Keratinocyte (primary cell): ENCODE results near the gene MYRIP. TPM values are rescaled to one million over a fixed set of nuclear protein-coding genes. Genes with fewer than 3 reads are reported as not detected.
A peak's percentile ranks its signal among the peaks of the same experiment; 100 is the strongest.

Source experiments
- DNase-seq: peaks from one replicate; pipeline ENCODE4 v3.0.0-alpha.2; 2011; ENCODE audit warnings: low read depth, missing footprints, low spot score
- FAIRE-seq: peaks from 2 replicates; lab custom pipeline; 2011; peaks lifted over from hg19 to GRCh38; lab: Jason Lieb, UNC
- H2AFZ ChIP-seq: 2 replicates; pipeline ENCODE4 v1.6.0; 2012; ENCODE audit warnings: low read length, control low read depth, inconsistent platforms; ENCODE audit not compliant: control insufficient read depth
- H3K27ac ChIP-seq: 2 replicates; pipeline ENCODE4 v1.5.1; 2011; ENCODE audit warnings: low read length; ENCODE audit not compliant: control insufficient read depth, insufficient read depth
- H3K27me3 ChIP-seq: 3 replicates; pipeline ENCODE4 v1.6.0; 2011; ENCODE audit warnings: low read length; ENCODE audit not compliant: control insufficient read depth, insufficient read depth; ENCODE audit errors: extremely low read depth
- H3K36me3 ChIP-seq, 2 experiments: 2 replicates in 1 of 2; 3 replicates in 1 of 2; pipeline ENCODE4 v1.5.1; 2011; ENCODE audit warnings: low read length in 2 of 2, mild to moderate bottlenecking in 1 of 2; ENCODE audit not compliant: control insufficient read depth in 2 of 2, insufficient read depth in 2 of 2; ENCODE audit errors: extremely low read depth in 1 of 2
- H3K4me1 ChIP-seq: 3 replicates; pipeline ENCODE4 v1.5.1; 2011; ENCODE audit warnings: low read length; ENCODE audit not compliant: control insufficient read depth, insufficient read depth; ENCODE audit errors: extremely low read depth
- H3K4me2 ChIP-seq: 3 replicates; pipeline ENCODE4 v1.6.0; 2011; ENCODE audit warnings: low read depth, low read length; ENCODE audit not compliant: control insufficient read depth, insufficient read depth; ENCODE audit errors: extremely low read depth
- H3K4me3 ChIP-seq, 3 experiments: fragments of 200-600 bp in 1 of 3; sonication (generic) in 1 of 3; 2 replicates in 2 of 3; 3 replicates in 1 of 3; pipeline ENCODE4 v1.5.1; 2011 to 2016; ENCODE audit warnings: low read length in 3 of 3, mild to moderate bottlenecking in 3 of 3, control low read depth in 2 of 3, inconsistent platforms in 1 of 3, low read depth in 1 of 3, mixed read lengths in 1 of 3, mixed run types in 1 of 3, moderate library complexity in 1 of 3; ENCODE audit not compliant: control insufficient read depth in 2 of 3, insufficient read depth in 2 of 3; ENCODE audit errors: extremely low read depth in 1 of 3
- H3K79me2 ChIP-seq: 2 replicates; pipeline ENCODE4 v1.6.0; 2012; ENCODE audit warnings: low read length; ENCODE audit not compliant: control insufficient read depth, insufficient read depth
- H3K9ac ChIP-seq: 3 replicates; pipeline ENCODE4 v1.6.0; 2011; ENCODE audit warnings: low read length; ENCODE audit not compliant: control insufficient read depth, insufficient read depth; ENCODE audit errors: extremely low read depth
- H3K9me1 ChIP-seq: 3 replicates; pipeline ENCODE4 v1.6.0; 2011; ENCODE audit warnings: low read length; ENCODE audit not compliant: control insufficient read depth, insufficient read depth; ENCODE audit errors: extremely low read depth
- H3K9me3 ChIP-seq: 2 replicates; pipeline ENCODE4 v1.5.1; 2012; ENCODE audit warnings: low read depth, low read length; ENCODE audit not compliant: control insufficient read depth
- H4K20me1 ChIP-seq: 3 replicates; pipeline ENCODE4 v1.6.0; 2011; ENCODE audit warnings: low read length; ENCODE audit not compliant: control insufficient read depth, insufficient read depth; ENCODE audit errors: extremely low read depth
- CTCF ChIP-seq, 3 experiments: IDR thresholded peaks in 1 of 3; conservative IDR thresholded peaks in 1 of 3; optimal IDR thresholded peaks in 1 of 3; 2 replicates in 2 of 3; 3 replicates in 1 of 3; pipeline versions ENCODE3 to v1.5.1; 2011; ENCODE audit warnings: low read length in 3 of 3, mild to moderate bottlenecking in 3 of 3, moderate library complexity in 2 of 3, control low read depth in 1 of 3, inconsistent platforms in 1 of 3; ENCODE audit not compliant: insufficient read depth in 2 of 3; ENCODE audit errors: extremely low read depth in 1 of 3
- EZH2 ChIP-seq: IDR thresholded peaks from one replicate; pipeline ENCODE4 v1.6.1; 2012; ENCODE audit warnings: inconsistent platforms, mild to moderate bottlenecking, low read length, moderate library complexity
- dilution Hi-C: fragments of 300-500 bp; cut with MboI; formaldehyde crosslinking; loops from one replicate; pipeline ENCODE4 v1.7.0; 2020; ENCODE audit warnings: low sequenced_read_pairs; ENCODE audit not compliant: extremely low pct_ligation_motif_present
- polyA plus RNA-seq, 5 experiments: library from polyadenylated mRNA; depleted of rRNA in 3 of 5; stranded (reverse) in 3 of 5; stranded (forward) in 1 of 5; unstranded in 1 of 5; fragments of >200 nt; gene quantifications; 1 replicate in 1 of 5; 2 replicates in 3 of 5; 3 replicates in 1 of 5; pipeline versions ENCODE4 v1.2.1 to v1.2.3, GENCODE V29; 2011 to 2012; ENCODE audit warnings: missing spikeins in 2 of 5, low read depth in 1 of 5, low replicate concordance in 1 of 5

Gene MYRIP
- polyA plus RNA-seq, 1 donor (not counting 4 experiments of a cell fraction or from before 2014, with no cell fraction given) = 0.01 TPM

GRCh38 chr3:40008796-40009195, 199.4 kb downstream of the MYRIP start:
- Histone ChIP-seq H3K79me2 (no peaks in the 10 kb centered on the region), H3K4me3 (no peak overlapping the region), H3K9me1 (no peaks in the 10 kb centered on the region), H2AFZ (no peak overlapping the region), H3K4me2 (no peak overlapping the region), H3K9ac (no peak overlapping the region), H3K9me3 (no peaks in the 10 kb centered on the region), H3K27ac (no peak overlapping the region), H3K36me3 (no peaks in the 10 kb centered on the region), H3K4me1 (no peaks in the 10 kb centered on the region), H3K27me3 (no peaks in the 10 kb centered on the region), H4K20me1 (no peaks in the 10 kb centered on the region)
- dilution Hi-C loops = loop anchor here (25.0 kb wide), 1 partner anchor 179 kb away; no protein-coding TSS in a partner anchor
- DNase-seq (no peak), FAIRE-seq (no peak)
- TF ChIP-seq EZH2 (no peak), CTCF (optimal IDR thresholded peaks at IDR 0.05 in 1 of 3, IDR thresholded peaks at IDR 0.05 in 1 of 3, conservative IDR thresholded peaks at IDR 0.05 in 1 of 3; ENCODE audit: extremely low read depth in 1 of 3, insufficient read depth in 2 of 3, low read length in 3 of 3) (no peak)

- FAIRE-seq = peak; percentile 9
Measured at GRCh38 chr3:40009991-40010390, 200.6 kb downstream of the MYRIP start.

More at GRCh38 chr3:40009991-40010390, 200.6 kb downstream of the MYRIP start:
- H3K27ac ChIP-seq = no peak overlapping the region
- dilution Hi-C loops = loop anchor here (25.0 kb wide), 1 partner anchor 177 kb away; no protein-coding TSS in a partner anchor
- H3K79me2 ChIP-seq = no peaks in the 10 kb centered on the region
- no peaks in the 10 kb centered on the region for H3K27me3 ChIP-seq
- no peak for DNase-seq
- H2AFZ ChIP-seq = no peak overlapping the region
- H3K4me1 ChIP-seq = no peaks in the 10 kb centered on the region
- H3K36me3 ChIP-seq = no peaks in the 10 kb centered on the region
- no peaks in the 10 kb centered on the region for H3K9me3 ChIP-seq
- H3K4me3 ChIP-seq = no peak overlapping the region
- no peak for TF ChIP-seq CTCF (optimal IDR thresholded peaks at IDR 0.05 in 1 of 3, IDR thresholded peaks at IDR 0.05 in 1 of 3, conservative IDR thresholded peaks at IDR 0.05 in 1 of 3; ENCODE audit: extremely low read depth in 1 of 3, insufficient read depth in 2 of 3, low read length in 3 of 3)
- H3K4me2 ChIP-seq = no peak overlapping the region
- no peaks in the 10 kb centered on the region for H3K9me1 ChIP-seq
- H3K9ac ChIP-seq = no peak overlapping the region
- no peaks in the 10 kb centered on the region for H4K20me1 ChIP-seq
